HG03521 (cell line): ENCODE measurements around the gene ADK.
"Not testable (repeated sequence)": the region's sequence is repeated elsewhere in the genome, so short reads cannot be mapped to it uniquely, and the experiment has no call there.

ENCODE experiments used
- ATAC-seq: cut with Tn5 transposase; IDR thresholded peaks from one replicate; pipeline ENCODE4 v1.9.1; 2021; ENCODE audit warnings: mild to moderate bottlenecking, moderate library complexity; ENCODE audit not compliant: unreplicated experiment

Gene ADK

DNA sequence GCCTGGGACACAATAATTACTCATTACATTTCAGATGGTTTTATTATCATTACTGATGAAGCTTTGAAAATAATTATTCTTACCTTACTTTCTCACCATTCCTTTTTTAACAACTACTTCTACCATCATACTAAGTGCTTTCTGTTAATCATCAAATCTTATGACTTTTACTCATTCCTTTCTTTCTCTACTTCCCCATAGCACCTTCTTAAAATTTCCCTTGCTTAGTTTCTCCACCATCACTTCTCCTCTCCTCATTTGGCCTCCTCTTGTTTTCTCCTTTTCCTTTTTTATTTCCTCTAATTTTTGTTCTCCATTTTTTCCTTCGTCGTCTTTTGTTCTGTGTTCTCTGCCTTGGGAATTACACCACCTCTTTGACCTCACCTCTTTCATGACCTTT is 372.2 kb downstream of the ADK start:
- no peak for ATAC-seq

DNA sequence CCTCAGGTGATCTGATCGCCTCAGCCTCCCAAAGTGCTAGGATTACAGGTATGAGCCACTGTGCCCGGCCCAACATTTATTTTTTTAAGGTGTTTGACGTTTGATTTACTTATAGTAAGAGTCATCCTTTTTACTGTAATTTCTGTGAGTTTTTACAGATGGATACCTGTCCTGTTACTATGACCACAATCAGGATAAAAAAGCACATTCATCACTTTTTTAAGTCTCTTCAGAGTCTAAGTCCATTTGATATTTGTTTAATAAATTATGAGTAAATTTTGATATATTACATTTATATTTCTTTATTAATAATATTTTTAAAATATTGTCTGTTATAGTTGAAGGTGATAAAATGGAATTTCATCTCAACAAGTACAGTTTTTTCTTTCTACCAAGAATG is 374.9 kb downstream of the ADK start:
- no peak for ATAC-seq

DNA sequence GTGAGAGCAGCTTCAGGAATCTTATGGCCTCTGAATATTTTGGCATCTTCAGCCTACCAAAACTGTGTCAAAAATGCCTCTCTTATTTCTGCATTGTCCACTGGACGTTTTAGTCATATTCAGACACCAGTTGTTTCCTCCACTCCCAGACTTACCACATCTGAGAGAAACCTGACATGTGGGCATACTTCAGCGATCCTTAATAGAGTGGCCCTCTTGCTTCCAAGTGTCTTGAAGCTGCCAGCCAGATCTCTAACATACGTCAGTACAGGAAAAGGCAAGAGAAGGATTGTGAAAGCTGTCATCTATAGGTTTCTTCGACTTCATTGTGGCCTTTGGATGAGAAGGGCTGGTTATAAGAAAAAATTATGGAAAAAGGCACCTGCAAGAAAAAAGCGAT is 376.6 kb downstream of the ADK start:
- not testable (repeated sequence) for ATAC-seq

DNA sequence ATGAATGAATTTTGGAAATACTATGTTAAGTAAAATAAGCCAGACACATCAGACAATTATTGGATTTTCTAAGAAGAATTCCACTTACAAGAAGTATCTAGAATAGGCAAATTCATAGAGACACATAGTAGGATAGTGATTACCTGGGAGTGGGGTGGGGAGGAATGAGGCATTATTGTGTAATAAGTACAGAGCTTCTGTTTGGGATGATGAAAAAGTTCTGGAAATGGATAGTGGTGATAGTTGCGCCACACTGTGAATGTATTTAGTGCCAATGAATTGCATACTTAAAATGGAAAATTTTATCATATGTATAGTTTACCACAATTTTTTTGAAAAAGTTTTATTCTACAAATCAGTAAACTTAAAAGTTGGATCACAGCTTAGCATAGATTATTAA is 378.2 kb downstream of the ADK start:
- no peak for ATAC-seq

DNA sequence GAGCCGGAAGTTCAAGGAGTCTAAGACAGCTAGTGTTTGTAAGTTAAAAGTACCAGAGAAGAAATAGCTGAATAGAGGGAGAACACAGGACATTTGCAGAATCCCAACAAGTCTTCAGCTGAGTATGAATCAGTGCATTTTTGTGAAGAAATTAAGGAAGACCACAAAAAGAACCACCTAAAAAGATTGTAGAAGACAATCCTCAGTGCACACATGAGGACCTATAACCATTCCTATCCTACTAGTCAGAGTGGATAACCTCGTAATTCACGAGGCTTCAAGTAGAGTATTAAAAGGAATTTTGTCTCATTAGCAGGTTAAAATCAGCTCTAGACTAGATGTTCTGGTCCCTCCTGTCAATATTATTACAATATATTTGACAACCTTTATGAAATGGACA is 380.0 kb downstream of the ADK start:
- ATAC-seq: no peak

DNA sequence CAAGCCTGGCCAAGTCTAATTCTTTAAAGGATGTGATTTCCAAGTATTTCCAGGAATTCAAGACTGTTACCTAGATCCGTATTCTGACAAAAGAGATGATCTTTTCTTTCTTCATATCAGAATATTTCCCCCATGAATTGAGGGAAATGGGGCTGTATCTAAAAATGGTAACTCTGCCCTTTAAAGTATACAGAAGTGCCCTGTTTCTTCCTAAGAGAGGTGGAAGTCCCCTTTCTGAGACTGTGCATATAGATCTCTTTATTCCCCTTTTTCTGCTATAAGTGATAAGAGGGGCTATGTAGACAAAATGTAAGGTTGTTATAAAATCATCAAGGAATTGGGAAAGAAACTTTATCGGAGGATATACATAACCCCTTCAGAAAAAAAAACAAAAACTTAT is 388.3 kb downstream of the ADK start:
- no peak for ATAC-seq

DNA sequence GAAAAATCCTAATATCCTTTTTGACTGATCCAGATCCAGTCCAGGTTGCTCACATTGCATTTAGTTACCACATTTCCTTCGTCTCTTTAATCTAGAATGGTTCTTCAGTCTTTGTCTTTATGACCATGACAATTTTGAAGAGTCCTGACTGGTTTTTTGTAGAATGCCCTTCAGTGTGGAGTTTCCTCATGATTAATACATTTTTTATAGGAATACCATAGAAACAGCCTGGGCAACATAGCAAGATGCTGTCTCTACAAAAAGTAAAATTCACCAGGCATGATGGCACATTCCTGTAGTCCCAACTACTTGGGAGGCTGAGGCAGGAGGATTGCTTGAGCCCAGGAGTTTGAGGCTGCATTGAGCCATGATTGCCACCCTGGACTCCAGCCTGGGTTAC is 390.4 kb downstream of the ADK start:
- no peak for ATAC-seq

DNA sequence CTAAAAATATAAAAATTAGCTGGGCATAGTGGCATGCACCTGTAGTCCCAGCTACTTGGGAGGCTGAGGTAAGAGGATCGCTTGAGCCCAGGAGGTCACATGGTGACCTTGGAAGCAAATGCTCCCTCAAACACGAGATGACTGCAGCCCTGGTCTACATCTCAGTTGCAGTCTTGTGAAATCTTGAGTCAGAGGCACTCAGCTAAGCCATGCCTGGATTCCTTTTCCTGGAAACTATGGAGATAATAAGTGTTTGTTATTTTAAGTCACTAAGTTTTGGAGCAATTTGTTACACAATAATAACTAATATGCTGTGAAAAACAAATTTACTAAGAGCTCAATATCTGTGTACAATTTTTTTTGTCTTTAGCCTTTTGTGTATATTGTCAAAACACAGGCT is 391.1 kb downstream of the ADK start:
- ATAC-seq: no peak

DNA sequence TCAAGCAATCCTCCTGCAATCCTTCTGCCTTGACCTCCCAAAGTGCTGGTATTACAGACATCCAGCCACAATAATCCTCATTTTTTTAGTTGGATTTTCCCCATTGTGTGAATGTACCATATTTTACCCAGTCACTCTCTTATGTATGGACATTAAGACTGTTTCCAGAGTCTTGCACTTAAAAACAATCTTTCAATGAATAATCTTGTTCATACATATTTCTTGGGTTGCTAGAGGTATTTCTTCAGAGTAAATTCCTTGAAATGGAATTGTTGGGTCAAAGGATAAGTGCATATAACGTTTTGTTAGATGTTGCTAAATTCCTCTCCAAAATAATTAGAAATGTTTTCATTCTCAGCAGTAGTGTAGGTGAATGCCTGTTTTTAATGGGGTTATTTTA is 392.3 kb downstream of the ADK start:
- no peak for ATAC-seq

DNA sequence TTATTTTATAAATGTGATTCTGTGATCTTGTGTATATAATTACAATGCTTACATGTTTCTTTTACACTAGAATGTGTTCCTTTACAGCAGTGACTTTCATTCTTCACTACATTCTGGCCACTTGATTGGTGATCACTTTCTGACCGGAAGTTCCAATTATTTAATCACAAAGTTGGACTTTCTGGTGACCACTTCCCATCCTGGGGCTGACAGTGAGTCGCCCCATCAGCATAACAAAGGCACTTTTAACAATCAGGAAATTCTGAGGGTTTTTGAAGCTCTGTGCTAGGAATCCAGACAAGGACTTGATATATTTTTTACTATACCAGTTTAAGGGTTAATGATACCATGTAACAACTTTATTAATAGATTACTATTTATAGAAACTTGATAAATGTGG is 393.1 kb downstream of the ADK start:
- ATAC-seq: no peak

DNA sequence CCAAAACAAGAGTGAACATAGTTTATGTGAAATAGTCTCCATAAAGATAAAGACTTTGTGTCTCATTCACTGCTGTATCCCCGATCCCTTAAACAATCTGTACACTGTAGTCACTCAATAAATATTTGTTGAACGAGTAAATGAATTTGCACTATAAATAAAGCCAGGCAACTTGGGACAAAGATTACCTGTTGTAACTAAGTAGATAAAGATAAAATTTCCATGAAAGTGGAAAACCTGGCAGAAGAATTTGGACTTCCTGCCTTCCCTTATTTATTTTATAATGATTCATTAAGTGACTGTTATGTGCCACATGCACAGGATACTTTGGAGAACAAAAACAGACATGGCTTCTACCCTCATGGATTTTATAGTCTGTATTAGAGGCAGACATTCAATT is 397.7 kb downstream of the ADK start:
- ATAC-seq: no peak

DNA sequence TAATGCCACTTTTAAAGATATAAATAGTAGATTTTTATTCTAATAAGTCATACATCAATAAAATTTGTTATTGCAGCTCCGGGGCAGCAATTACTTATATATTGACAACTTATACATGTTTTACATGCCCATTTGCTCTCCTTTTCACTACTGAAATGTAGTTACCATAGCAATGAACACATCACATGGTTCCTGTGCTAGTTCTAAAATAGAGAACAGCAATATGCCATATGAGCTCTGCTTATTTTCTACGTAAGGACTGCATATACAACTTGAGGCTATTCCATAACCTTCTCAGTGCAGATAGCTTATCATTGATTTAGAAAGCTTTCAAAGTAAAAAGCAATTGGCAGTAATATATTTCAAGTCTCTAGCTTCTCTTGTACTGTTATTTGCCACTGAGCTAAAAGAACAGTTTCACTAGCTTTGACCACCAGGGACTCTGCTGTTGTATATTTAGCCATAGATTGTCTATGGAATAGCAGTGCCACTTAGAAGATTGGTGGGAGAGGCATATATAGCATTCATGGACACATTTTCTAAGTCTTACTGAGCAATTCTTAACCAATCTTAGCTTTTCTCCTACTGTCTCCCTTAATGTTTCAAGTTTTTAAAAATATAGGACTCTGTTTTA is 405.2 kb downstream of the ADK start:
- ATAC-seq: no peak

DNA sequence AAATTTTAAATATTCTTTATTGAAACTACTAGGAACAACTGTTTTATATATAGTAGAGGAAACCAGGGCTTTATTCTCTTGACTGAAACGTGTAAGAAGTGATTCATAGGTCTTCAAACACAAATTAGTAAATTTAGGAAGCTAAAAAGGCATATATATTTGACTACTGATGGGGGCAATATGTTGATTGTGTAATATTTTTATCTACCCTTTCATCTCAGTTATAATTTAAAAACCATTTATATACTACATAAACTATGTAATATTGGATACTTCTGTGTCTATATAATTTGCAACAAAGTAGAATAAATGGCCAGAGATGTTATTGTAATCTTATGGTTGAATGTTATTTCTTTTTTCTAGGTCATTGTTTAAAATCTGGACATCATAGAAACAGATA is 406.1 kb downstream of the ADK start:
- no peak for ATAC-seq

DNA sequence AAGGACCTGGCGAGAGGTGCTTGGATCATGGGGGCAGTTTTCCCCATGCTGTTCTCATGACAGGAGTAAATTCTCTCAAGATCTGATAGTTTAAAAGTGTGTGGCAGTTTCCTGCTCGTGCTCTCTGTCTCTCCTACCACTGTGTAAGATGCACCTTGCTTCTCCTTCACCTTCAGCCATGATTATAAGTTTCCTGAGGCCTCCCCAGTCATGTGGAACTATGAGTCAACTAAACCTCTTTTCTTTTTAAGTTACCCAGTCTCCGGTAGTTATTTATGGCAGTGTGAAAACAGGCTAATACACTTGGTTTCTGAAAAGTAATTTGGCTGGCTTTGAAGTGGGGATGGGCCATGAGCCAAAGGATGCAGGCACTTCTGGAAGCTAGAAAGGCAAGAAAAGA is 407.4 kb downstream of the ADK start:
- no peak for ATAC-seq

DNA sequence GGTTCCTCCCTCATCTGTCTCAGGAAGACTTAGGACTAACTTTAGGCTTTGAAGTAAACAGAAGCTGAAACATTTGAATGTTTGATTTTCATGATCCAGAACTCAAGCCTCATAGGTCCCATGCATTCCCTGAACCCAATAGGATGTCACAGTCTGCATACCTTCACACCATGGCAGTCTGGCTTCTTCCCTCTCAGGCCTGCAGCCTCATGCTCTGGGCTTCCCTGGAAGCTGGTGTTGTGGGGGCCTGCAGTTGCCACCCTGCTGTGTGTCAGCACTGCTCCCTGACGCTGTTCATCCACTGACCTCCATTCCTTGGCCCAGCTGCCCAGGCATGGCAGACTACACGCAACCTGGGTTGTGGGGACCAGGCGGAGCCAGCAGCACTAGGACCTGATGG is 407.9 kb downstream of the ADK start:
- no peak for ATAC-seq

DNA sequence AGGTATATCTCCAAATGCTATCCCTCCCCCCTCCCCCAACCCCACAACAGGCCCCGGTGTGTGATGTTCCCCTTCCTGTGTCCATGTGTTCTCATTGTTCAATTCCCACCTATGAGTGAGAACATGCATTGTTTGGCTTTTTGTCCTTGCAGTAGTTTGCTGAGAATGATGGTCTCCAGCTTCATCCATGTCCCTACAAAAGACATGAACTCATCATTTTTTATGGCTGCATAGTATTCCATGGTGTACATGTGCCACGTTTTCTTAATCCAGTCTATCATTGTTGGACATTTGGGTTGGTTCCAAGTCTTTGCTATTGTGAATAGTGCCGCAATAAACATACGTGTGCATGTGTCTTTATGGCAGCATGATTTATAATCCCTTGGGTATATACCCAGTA is 417.9 kb downstream of the ADK start:
- not testable (repeated sequence) for ATAC-seq

DNA sequence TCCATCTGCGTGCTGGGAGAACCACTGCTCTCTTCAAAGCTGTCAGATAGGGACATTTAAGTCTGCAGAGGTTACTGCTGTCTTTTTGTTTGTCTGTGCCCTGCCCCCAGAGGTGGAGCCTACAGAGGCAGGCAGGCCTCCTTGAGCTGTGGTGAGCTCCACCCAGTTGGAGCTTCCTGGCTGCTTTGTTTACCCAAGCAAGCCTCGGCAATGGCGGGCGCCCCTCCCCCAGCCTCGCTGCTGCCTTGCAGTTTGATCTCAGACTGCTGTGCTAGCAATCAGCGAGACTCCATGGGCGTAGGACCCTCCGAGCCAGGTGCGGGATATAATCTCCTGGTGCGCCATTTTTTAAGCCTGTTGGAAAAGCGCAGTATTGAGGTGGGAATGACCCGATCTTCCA is 422.5 kb downstream of the ADK start:
- not testable (repeated sequence) for ATAC-seq

DNA sequence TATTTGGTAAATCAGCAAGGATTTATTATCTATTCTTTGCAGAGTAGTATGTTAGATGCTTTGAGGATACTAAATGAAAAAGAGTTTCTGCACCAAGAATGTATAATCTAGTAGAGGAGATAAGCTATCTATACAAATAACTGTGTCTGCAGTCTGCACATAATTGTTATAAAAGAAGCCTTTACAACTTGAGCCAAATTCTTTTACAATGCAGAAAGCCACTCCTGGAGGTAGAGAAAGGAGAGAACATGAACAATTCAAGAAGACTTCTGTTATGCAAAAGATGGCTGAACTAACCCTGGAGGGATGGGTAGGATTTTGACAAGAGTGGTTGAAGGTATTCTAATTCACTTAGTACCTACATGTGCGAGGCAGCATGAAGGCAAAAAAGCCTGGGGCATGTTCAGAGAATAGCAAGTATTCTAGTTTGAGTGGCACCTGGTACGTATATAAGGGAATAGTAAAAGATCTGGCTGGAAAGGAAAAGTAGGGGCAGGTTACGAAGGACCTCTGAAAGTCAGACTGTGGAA is 424.2 kb downstream of the ADK start:
- ATAC-seq: no peak

DNA sequence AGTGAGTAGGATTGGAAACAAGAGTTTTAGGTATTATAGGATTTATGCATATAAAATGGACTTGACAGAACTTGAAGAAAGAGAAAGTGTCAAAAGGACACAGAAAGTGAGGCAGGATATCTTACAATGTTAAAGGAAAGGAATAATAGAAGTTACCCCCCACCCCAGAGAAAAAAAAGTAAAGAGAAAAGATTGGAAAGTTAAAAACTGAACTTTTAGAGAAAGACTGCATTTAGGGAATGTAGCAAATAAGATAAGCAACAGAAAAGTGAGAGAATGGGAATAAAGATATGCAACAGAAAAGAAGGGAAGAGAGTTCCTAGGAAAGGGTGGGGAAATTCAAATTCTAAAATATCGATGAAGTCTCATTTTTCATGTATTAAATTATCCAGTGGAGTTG is 424.9 kb downstream of the ADK start:
- ATAC-seq: no peak

DNA sequence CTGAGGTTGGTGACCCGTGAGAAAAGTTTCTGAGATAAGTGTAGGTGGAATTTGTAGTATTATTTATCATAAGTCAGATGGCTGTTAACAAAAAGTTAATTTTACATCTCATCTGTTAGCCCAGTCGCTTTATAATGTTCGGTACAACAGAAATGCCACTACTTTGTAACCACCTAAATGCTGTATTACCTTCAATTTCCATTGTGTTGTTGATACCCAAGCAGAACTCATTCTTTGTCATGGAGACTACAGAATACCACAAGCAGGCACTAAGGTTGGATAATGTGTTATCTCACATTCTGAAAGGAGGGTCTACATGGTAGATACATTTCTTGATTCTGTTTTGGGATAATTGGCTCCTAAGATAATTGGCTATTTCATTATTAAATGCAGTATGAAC is 425.6 kb downstream of the ADK start:
- no peak for ATAC-seq

DNA sequence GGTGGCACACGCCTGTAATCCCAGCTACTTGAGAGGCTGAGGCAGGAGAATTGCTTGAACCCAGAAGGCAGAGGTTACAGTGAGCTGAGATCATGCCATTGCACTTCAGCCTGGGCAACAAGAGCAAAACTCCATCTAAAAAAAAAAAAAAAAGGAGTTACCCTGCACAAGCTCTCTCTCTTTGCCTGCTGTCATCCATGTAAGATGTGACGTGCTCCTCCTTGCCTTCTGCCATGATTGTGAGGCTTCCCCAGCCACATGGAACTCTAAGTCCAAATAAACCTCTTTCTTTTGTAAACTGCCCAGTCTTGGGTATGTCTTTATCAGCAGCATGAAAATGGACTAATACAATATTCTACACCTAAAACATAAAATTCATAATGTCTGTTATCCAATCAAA is 429.4 kb downstream of the ADK start:
- ATAC-seq: not testable (repeated sequence)

DNA sequence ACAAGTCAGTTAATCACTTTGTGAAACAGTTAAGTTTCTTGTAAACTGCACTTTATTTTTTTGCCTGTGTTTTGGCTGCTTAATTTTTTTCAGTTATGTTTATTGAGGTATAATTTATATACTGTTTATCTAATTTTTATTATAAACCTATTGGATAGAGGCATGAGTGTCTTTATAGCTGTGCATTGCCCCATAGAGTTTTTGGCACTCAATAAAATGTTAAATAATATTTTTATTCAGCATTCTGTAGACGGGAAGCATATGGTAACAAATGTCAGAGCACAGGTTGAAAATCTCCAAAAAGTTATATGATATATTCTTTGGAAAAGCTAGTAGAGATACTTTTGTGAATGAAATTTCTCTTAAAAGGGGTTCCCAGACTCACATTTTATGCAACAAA is 431.5 kb downstream of the ADK start:
- no peak for ATAC-seq
